SU-DHL-6 (cell line): ENCODE results near the gene CCDC127.
"Not testable (repeated sequence)": the region's sequence is repeated elsewhere in the genome, so short reads cannot be mapped to it uniquely, and the experiment has no call there.

Experiments
- H2AFZ ChIP-seq: fragments of 200-600 bp; sonication (generic); 2 replicates; pipeline ENCODE4 v1.6.1; 2014; ENCODE audit warnings: low read depth, mild to moderate bottlenecking, moderate library complexity, mixed read lengths, antibody characterized with exemption, low read length; ENCODE audit not compliant: severe bottlenecking
- H3F3A ChIP-seq: fragments of 200-600 bp; shearing (Covaris generic); 2 replicates; pipeline ENCODE4 v1.6.0; 2016; ENCODE audit warnings: antibody characterized with exemption, mild to moderate bottlenecking; ENCODE audit not compliant: insufficient read depth
- H3K27ac ChIP-seq: fragments of 200-600 bp; sonication (generic); 2 replicates; pipeline ENCODE4 v1.5.1; 2016; ENCODE audit warnings: low read depth, mild to moderate bottlenecking, low read length, moderate library complexity, mixed read lengths
- H3K27me3 ChIP-seq: fragments of 200-600 bp; sonication (generic), shearing (Covaris generic); 2 replicates; pipeline ENCODE4 v1.6.0; 2014; ENCODE audit warnings: mild to moderate bottlenecking, low read length
- H3K36me3 ChIP-seq: fragments of 200-600 bp; sonication (generic); 2 replicates; pipeline ENCODE4 v1.6.1; 2014; ENCODE audit warnings: mild to moderate bottlenecking, low read length, mixed read lengths
- H3K4me2 ChIP-seq: fragments of 300-600, 200-600 bp; shearing (Covaris generic), sonication (generic); 2 replicates; pipeline ENCODE4 v1.6.0; 2014; ENCODE audit warnings: low read length, low read depth, mild to moderate bottlenecking; ENCODE audit not compliant: poor library complexity, severe bottlenecking
- H3K4me3 ChIP-seq: fragments of 200-600 bp; sonication (generic); 2 replicates; pipeline ENCODE4 v1.5.1; 2014; ENCODE audit warnings: antibody characterized with exemption, low read length, mild to moderate bottlenecking, mixed read lengths; ENCODE audit not compliant: insufficient read depth, poor library complexity, severe bottlenecking
- H3K79me2 ChIP-seq: fragments of 200-600 bp; sonication (generic); 2 replicates; pipeline ENCODE4 v1.6.1; 2014; ENCODE audit warnings: mild to moderate bottlenecking, low read length, moderate library complexity; ENCODE audit not compliant: insufficient read depth
- H3K9ac ChIP-seq: fragments of 200-600 bp; sonication (generic); 2 replicates; pipeline ENCODE4 v1.7.0; 2014; ENCODE audit warnings: mild to moderate bottlenecking, low read length
- H3K9me2 ChIP-seq: fragments of 200-600 bp; sonication (generic); replicated peaks from 2 replicates; pipeline ENCODE4 v1.6.1; 2014; ENCODE audit warnings: low read length; ENCODE audit not compliant: insufficient read depth
- H3K9me3 ChIP-seq: fragments of 200-600 bp; sonication (generic); 2 replicates; pipeline ENCODE4 v1.6.1; 2014; ENCODE audit warnings: low read length, mixed read lengths; ENCODE audit not compliant: insufficient read depth
- H4K20me1 ChIP-seq: fragments of 200-600 bp; sonication (generic); 2 replicates; pipeline ENCODE4 v1.6.1; 2014; ENCODE audit warnings: low read depth, mild to moderate bottlenecking, antibody characterized with exemption, low read length, moderate library complexity, mixed read lengths
- CTCF ChIP-seq: fragments of 200-600 bp; sonication (generic); IDR thresholded peaks from one replicate; pipeline ENCODE4 v1.5.1; 2017; ENCODE audit warnings: antibody characterized with exemption, mild to moderate bottlenecking, low read length, moderate library complexity; ENCODE audit not compliant: insufficient read depth, poor library complexity, severe bottlenecking
- EZH2phosphoT487 ChIP-seq: fragments of 200-600 bp; sonication (generic), shearing (Covaris generic); conservative IDR thresholded peaks from 2 replicates; pipeline ENCODE4 v1.6.1; 2018; ENCODE audit warnings: mild to moderate bottlenecking, antibody characterized with exemption, low read length, moderate library complexity, mixed read lengths

The CCDC127 gene

DNA sequence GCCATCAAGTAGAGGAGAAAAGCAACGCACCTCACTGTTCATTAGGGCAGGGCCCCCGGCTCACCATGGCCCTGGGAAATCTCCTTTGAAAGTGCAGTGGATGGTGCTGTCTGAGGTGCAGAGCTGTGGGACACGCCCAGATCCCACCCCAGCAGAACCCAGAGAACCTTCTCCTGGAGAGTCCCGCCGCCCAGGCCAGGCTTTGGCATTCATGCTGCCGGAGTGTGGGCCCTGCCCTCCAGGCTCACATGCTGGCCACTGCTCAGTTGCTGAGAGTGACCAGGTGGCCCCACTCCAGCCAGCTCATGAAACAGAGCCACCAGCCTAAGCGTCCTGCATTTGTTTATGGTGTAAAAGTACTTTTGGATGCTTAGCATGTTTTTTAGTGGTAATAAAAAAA lies 50.4 kb downstream of the CCDC127 start:
- Histone ChIP-seq H4K20me1 (no peaks in the 10 kb centered on the region), H3K9me3 (no peaks in the 10 kb centered on the region), H3K36me3 (no peaks in the 10 kb centered on the region), H3K4me2 (no peak overlapping the region), H3K4me3 (no peak overlapping the region), H3K27me3 (no peaks in the 10 kb centered on the region), H3K9me2 (no peaks in the 10 kb centered on the region), H2AFZ (no peak overlapping the region), H3F3A (no peaks in the 10 kb centered on the region), H3K79me2 (no peaks in the 10 kb centered on the region), H3K27ac (no peak overlapping the region), H3K9ac (no peak overlapping the region)
- TF ChIP-seq EZH2phosphoT487 (no peak), CTCF (no peak)

DNA sequence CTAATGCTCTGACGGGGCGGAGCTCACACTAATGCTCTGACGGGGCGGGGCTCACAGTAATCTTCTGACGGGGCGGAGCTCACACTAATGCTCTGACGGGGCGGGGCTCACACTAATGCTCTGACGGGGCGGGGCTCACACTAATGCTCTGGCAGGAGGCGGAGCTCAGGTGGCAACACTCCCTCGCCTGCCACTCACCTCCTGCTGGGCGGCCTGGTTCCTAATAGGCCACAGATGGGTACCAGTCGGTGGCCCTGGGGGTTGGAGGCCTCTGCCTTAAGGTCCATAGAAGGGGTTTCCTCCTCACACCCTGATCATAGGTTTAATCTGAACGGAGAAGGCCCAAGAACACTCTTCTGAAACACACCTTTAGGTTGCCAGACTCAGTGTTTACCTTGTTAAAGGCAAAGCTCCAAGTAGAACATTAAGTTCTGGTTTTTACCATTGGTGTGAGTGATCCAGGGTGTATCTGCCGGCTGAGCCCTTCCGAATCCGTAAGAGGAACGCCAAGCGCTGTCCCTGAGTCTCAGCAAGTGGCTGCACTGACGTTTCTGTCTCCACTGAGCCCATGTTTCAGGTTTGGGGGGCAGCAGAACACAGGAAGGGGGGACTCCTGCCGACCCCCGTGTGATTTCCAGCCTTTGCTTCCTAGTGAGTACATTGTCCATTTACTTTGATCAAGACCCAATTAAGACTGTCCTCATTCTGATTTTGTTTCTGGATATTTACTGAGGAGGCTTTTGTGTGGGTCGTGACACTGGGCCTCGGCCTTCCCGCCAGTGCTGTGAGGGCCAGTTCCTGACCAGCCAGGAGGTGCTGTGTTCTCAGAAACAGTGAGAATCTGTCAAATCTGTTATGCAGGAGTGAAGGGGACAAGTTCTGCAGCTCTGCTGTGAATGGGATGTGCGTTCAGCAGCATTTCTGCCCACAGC lies 51.2 kb downstream of the CCDC127 start:
- H3K27me3 ChIP-seq = no peaks in the 10 kb centered on the region
- no peak overlapping the region for H2AFZ ChIP-seq
- no peaks in the 10 kb centered on the region for H3F3A ChIP-seq
- no peak overlapping the region for H3K4me2 ChIP-seq
- H3K79me2 ChIP-seq = no peaks in the 10 kb centered on the region
- H3K36me3 ChIP-seq = no peaks in the 10 kb centered on the region
- no peaks in the 10 kb centered on the region for H4K20me1 ChIP-seq
- H3K4me3 ChIP-seq = no peak overlapping the region
- H3K9me3 ChIP-seq = no peaks in the 10 kb centered on the region
- TF ChIP-seq EZH2phosphoT487 (no peak), CTCF (no peak)
- H3K27ac ChIP-seq = no peak overlapping the region
- H3K9ac ChIP-seq = no peak overlapping the region
- H3K9me2 ChIP-seq = no peaks in the 10 kb centered on the region

GRCh38 chr5:164783-165182 lies 53.2 kb downstream of the CCDC127 start:
- H3K9me3 ChIP-seq, H3K79me2 ChIP-seq, H3K36me3 ChIP-seq, H3K9ac ChIP-seq, H3F3A ChIP-seq, H3K27me3 ChIP-seq, H2AFZ ChIP-seq, H3K27ac ChIP-seq, H4K20me1 ChIP-seq, H3K4me2 ChIP-seq, H3K4me3 ChIP-seq, H3K9me2 ChIP-seq: not testable (repeated sequence)

DNA sequence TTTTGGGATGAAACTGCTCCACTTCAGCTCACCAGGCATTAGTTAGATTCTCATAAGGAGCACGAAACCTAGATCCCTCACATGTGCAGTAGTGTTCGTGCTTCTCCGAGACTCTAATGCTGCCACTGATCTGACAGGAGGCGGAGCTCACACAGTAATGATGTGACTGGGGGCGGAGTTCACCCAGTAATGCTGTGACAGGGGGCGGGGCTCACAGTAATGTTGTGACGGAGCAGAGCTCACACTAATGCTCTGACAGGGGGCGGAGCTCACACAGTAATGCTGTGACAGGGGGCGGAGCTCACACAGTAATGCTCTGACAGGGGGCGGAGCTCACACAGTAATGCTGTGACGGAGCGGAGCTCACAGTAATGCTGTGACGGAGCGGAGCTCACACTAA lies 53.7 kb downstream of the CCDC127 start:
- no peaks in the 10 kb centered on the region for H3K9me2 ChIP-seq
- no peaks in the 10 kb centered on the region for H4K20me1 ChIP-seq
- no peaks in the 10 kb centered on the region for H3K27me3 ChIP-seq
- no peaks in the 10 kb centered on the region for H3K36me3 ChIP-seq
- TF ChIP-seq EZH2phosphoT487 (no peak), CTCF (no peak)
- no peak overlapping the region for H3K4me2 ChIP-seq
- peaks cover under 1% of the 10 kb centered on the region; the same call in 1 of the 2 replicates for H3K9me3 ChIP-seq
- no peak overlapping the region for H2AFZ ChIP-seq
- H3F3A ChIP-seq = no peaks in the 10 kb centered on the region
- no peaks in the 10 kb centered on the region for H3K79me2 ChIP-seq
- no peak overlapping the region for H3K4me3 ChIP-seq
- H3K9ac ChIP-seq = no peak overlapping the region
- no peak overlapping the region for H3K27ac ChIP-seq
